Astrocyte of the hippocampus (primary cell): ENCODE measurements around the gene MYCT1.
A peak's percentile ranks its signal among the peaks of the same experiment; 100 is the strongest.

Experiments
- DNase-seq: peaks from one replicate; pipeline ENCODE4 v3.0.0; 2011; ENCODE audit warnings: low read depth, low spot score

MYCT1 gene

GRCh38 chr6:152721956-152722355 is 24.3 kb downstream of the MYCT1 start:
- DNase-seq, result no peak

- peak; percentile 5 for DNase-seq
Measured at GRCh38 chr6:152723398-152723797, 25.7 kb downstream of the MYCT1 start.

- no peak for DNase-seq
Measured at GRCh38 chr6:152726313-152726712, 28.6 kb downstream of the MYCT1 start.

GRCh38 chr6:152727507-152727906 is 29.8 kb downstream of the MYCT1 start:
- no peak for DNase-seq

- no peak for DNase-seq
Measured at GRCh38 chr6:152734630-152735029, 36.9 kb downstream of the MYCT1 start.

DNA sequence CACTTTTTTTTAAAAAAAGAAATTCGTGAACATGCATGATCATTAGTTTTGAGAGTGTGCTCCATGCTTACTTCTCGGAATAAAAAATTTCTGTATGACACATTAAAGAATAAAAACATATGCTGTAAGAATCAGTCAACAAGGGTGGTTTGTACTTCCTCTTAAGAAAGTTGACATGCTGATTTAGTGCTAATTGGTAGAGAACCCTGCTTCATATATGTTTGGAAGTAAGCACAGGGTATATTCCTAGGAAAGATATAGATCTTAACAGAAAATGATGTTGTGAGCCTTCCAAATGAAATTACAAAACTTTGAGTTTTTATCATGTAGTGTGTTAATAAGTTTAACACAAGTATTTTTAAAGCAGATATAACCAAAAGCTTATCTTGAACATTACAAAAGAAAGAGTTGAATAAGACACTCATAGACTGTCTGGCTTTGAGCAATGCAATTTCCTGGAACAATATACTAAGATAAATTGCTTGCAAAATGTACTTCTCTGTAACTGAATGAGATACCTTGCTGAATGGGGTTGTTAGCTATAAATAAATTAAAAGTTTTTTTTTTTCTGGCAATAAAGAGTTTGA is 39.1 kb downstream of the MYCT1 start:
- DNase-seq, result no peak

DNA sequence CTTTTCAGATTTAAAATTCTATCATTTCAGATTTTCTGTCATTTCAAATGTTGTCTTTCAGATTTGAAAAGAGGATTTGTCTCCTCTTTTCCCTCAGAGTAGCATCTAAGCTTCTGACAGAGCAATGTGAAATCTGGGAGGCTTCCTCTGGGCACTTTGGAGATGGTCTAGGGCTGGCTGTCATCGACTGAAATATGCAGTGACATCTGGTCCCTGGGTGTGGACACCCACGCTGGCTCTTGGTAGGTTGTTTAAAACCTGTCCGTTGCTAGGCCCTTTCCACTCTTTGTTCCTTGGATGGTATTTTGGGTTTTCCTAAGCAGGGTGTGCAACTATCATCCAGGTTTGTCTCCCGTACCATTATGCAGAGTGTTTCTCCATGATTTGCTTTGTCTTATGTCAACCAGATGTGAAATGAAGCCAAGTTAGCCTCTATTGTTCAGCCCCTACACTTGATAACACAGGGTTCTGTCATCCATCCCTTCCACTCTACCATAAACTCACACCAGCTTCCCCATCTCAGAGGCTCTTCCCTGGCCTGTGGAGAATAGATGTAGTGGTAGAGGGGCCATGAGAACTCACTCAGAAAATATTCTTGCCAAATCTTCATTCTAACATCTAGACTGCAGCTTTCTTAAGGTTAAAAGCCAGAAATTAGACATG is 47.9 kb downstream of the MYCT1 start:
- DNase-seq, result no peak

DNA sequence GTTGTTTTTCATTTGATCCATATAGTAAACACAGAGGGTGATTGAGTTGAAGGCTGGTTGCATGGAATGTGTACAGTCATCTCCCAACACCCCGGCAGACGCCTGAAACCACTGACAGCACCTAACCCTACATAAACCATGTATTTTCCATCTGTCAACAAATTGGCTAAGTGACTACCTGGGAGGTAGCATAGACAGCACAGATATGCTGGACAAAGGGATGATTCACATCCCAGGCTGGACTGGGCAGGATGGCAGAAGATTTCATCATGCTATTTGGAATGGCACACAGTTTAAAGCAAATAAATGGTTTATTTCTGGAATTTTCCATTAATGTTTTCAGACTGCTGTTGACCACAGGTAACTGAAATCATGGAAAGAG is 48.5 kb downstream of the MYCT1 start:
- peak; percentile 22 for DNase-seq

- peak; percentile 3 for DNase-seq
Measured at GRCh38 chr6:152748843-152749242, 51.1 kb downstream of the MYCT1 start.

DNA sequence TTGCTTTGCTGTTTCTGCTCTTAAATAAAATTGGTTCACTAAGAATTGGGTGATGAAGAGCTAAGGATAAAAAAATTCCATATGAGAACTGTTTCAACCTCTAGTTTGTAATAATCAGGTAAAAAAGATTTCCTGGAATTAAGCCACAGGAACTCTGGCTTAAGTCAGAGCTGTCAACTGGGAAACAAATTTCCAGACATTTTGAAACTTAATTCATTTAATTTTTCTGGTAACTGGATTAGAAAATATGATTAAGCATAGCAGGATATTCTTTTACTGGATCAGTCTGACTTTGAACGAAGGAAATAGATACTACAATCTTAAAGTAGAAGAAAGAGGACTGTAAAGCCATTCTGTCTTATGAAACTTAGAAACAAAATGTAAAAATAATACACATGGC is 51.6 kb downstream of the MYCT1 start:
- DNase-seq, result no peak

DNA sequence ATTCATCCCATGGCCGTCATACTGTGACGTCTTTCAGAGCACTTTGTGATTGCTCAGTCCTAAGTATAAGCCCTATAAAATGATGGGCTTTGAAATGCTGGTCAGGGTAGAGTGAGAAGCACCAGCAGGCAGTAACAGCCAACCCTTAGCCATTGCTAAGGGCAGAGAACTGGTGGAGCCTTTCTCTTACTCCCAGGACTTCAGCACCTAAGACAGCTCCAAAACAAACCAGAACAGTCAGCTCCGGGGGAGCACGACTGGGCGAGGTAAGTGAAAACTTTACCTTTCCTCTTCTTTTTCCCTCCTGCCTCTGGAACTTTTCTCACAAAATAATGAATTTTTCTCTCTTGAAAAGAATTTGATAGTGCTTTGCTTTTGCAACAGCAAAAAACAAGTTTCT is 53.0 kb downstream of the MYCT1 start, which contains the start of gene VIP:
Gene VIP, plus strand, starts transcription at position 104 of the 400 bp plus-strand sequence. CDS start 1,381 bp downstream, outside the sequence.
- peak; percentile 72 for DNase-seq

DNA sequence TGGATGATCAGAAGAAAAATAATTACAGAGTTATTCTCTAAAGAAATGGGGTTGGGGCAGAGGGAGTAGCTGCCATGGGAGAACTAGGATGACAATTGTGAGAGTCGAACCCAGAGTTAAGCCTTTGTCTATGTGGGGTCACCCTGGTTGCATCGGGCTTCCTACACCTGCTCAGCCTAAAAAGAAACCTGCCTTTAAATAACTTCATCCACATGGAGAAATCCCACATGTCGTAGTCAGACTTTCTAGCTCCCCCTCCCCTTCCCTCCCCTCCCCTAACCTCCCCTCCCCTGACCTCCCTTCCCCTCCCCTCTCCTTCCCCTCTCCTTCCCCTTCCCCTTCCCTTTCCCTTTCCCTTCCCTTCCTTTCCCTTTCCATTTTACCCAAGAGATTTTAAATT is 67.6 kb downstream of the MYCT1 start:
- no peak for DNase-seq

DNA sequence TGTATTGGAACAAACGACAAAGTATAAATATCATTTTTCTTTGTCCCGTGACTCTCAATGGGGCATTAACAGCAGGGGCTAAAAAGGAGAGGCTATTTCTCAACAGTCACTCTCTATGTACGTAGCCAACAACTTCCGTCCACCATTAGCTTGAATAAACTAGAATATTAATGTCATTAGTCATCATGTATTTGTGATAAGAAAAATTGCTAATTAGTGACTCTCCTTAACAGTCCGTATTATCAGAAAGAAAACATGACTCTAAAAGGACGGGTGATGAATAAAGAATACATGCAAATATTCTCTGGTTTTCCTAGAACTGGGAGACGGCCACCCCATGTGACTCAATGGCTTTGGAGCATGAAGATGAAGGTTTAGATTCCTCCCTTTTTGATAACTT is 71.5 kb downstream of the MYCT1 start:
- no peak for DNase-seq

GRCh38 chr6:152769993-152770392 is 72.3 kb downstream of the MYCT1 start:
- no peak for DNase-seq

DNA sequence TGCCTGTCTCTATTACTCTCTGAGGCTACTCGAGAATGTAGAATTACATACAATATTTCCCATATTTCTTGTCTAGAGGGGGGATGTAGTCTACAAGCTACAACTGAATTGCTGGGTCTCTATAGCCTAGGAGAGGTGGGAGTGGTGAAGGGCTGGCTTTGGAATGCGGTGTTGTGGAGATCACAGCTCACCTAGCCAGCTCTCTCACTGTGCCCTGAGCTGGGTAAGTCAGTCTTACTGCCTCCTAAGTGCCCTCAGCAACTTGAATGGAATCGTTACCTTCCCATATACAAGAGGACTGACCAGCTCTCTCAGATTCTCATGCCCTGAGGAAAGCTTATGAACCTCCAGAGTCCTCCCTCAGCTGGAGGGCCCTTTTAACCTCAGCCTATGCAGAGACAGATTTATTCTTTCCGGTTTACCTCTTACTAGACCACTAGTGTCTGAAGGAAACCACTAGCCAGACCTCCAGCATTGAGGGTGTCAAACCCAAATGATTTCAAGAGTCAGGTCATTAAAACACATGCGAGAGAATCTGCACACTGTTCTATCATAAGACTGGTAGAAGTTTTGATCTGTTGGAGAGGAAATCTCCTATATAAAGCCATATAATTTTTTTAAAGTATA is 73.5 kb downstream of the MYCT1 start:
- DNase-seq, result no peak
